Measurements from ENCODE around the gene TFAP2B. TPM values are rescaled to one million over a fixed set of nuclear protein-coding genes. Genes with fewer than 3 reads are reported as not detected.

TFAP2B gene
- total RNA-seq, 1 donor from 2014 or later: not detected

DNA sequence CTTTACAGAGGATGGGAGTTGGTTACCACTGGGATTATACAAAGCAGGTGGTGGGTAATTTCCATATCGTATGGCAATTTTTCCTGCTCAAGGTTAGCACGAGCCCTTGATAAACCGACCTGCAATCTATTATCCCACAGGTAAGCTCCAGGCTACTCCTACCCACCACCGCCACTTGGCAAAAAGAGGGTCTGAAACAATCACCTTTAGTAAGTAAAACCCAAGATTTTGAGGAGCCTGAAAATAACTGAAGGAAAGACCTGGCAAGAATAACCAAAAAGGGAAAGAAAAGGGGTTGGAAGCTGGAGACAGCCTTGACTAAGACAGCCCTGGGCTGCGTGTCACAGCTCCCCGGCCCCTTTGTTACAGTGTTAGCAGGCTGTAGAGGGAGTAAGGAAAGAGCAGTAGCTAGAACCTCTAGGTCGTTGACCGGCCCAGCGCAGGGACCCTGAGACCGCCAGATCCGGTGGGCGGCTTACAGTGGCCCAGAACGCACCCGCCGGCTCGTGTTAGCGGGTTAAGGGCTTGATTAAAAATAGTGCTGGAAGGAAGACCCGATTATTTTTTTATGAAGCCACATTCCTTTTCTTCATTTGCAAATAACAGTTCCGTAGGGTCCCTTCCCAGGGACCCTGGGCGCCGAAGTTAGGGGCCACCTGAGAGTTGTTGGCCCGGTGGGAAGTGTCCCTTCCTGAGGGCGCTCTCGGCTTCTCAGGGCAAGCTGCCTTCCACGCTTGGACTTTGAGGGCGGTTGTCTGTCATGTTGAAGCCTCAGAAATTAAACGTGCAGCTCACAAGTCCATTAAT is 30.5 kb downstream of the TFAP2B start:
- no peak for DNase-seq (ENCODE audit: low read depth in 2 of 2)

DNA sequence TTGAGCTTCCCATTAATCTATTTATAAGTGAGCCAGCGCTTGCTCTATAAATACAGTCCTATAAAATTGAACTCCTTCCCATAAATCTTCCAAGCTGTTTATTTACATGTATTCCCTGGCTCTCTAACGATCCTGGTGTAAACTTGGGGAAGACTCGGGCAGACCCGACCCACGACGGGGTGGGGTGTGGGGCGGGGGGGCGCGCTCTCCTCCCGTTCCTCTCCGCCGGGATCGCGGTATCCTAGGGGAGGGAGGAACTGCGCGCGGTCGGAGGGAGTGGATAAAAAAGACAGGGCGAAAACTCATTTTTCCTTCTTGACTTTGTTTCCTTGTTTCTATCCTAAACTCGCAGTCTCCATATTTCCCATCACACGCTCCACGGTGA is 31.1 kb downstream of the TFAP2B start:
- no peak for DNase-seq (ENCODE audit: low read depth in 2 of 2)

GRCh38 chr6:50850223-50851048 is 31.8 kb downstream of the TFAP2B start:
- DNase-seq (ENCODE audit: low read depth in 2 of 2): no peak

- no peak for DNase-seq (ENCODE audit: low read depth in 2 of 2)
Observed at GRCh38 chr6:50851049-50851845, 32.6 kb downstream of the TFAP2B start.

- no peak for DNase-seq (ENCODE audit: low read depth in 2 of 2)
Observed at GRCh38 chr6:50853939-50854338, 35.3 kb downstream of the TFAP2B start.

DNA sequence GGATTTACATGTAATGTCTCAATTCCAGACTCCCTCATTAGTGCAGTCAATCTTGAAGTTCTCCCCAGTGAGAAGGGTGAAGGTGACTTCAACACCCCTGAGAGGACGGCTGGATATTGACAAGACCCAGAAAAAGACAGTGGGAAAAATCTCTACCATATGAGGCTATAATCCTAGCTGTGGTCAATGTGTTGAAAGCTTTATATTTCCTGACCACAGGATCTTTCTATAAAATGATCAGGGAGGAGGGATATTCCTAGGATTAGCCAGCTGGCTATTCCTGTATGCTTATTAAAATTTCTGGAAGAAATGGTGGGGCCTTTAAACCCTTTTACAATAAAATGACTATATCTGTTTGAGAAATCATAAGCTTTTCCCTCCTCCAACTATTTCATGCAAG is 43.0 kb downstream of the TFAP2B start:
- DNase-seq (ENCODE audit: low read depth in 2 of 2): no peak

DNA sequence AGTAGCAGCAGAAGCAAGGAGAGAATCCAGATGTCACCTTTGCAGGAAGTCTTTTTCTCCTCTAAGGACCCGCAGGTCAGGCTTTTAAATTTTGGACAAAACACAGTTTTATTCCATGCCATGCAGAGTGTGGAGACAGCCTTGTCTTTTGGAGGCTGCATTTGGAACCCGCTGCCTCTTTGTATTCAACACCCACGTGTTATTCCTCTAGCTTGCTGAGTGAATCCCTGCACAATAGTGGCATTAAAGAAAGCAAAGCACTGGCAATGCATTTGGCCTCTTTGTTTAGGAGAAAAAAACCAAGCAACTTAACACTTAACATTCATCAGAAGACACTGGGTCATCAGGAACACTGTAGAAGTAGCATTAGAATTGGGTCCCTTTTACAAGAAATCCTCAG is 43.5 kb downstream of the TFAP2B start:
- DNase-seq (ENCODE audit: low read depth in 2 of 2): no peak

- DNase-seq (ENCODE audit: low read depth in 2 of 2): no peak
Observed at GRCh38 chr6:50864601-50865000, 45.9 kb downstream of the TFAP2B start.

- no peak for DNase-seq (ENCODE audit: low read depth in 2 of 2)
Observed at GRCh38 chr6:50868466-50868865, 49.8 kb downstream of the TFAP2B start.

- DNase-seq (ENCODE audit: low read depth in 2 of 2): no peak
Observed at GRCh38 chr6:50873167-50873566, 54.5 kb downstream of the TFAP2B start.

DNA sequence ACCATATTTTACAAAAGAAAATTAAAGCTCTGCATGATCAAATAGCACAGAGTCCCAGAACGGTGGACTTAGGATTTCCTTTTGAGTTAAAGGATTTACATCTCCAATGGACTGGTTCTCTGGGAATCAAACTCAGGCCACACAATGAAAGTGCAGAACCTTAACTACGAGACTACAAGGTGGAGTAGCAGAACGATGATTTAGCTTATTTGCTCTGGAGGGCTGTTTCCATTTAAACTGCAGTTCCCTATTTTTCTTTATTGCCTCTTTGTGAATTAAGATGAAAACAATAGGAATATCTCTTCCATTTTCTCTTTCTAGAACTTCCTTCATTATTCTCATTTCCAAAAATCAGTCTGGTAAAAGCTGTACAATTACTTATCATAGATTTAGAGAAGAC is 65.7 kb downstream of the TFAP2B start:
- no peak for DNase-seq (ENCODE audit: low read depth in 2 of 2)

DNA sequence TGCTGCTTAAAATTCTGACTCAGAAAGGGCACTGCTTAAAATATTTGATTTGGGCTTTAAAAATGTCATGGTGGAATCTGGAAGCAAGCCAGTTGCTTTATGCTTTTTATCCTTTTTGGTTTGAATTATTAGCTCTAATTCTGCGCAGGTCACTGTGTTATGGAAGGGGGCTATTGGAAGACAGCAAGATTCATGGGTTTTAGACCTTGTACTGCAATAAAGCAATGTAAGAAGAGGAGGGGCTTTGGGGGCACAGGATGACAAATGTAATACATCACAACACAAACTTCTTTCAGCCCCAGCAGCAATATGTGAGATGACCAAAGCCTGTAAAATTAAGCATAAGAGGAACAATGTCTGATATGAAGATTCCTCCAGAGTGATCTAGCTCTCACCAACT is 68.4 kb downstream of the TFAP2B start:
- DNase-seq (ENCODE audit: low read depth in 2 of 2): no peak

- no peak for DNase-seq (ENCODE audit: low read depth in 2 of 2)
Observed at GRCh38 chr6:50889497-50889896, 70.8 kb downstream of the TFAP2B start.

- DNase-seq (ENCODE audit: low read depth in 2 of 2): no peak
Observed at GRCh38 chr6:50889935-50890334, 71.3 kb downstream of the TFAP2B start.

- DNase-seq (ENCODE audit: low read depth in 2 of 2): no peak
Observed at GRCh38 chr6:50890579-50890978, 71.9 kb downstream of the TFAP2B start.

- no peak for DNase-seq (ENCODE audit: low read depth in 2 of 2)
Observed at GRCh38 chr6:50891290-50891689, 72.6 kb downstream of the TFAP2B start.

Other genes with a start within 250 kb of the TFAP2B start
- not detected in 2 replicates for gene TFAP2D, start 105.3 kb upstream of the TFAP2B start, total RNA-seq

All from lung microvascular endothelial cell (primary cell).